Lower leg skin (tissue), 4 donors: ENCODE results near the gene ITGB3. TPM values are rescaled to one million over a fixed set of nuclear protein-coding genes. Genes with fewer than 3 reads are reported as not detected.

ENCODE experiments used
- DNase-seq, 2 donors: peaks; one replicate each; pipeline ENCODE4 v3.0.0-alpha.2; 2019; ENCODE audit warnings: low spot score in 2 of 2
- H3K4me3 ChIP-seq: fragments of 200-600 bp; sonication (generic); 2 replicates; pipeline ENCODE4 v1.5.1; 2017; ENCODE audit warnings: mild to moderate bottlenecking, low read depth; ENCODE audit not compliant: poor library complexity, severe bottlenecking
- POLR2A ChIP-seq, 2 donors: fragments of 450-650 bp; IDR thresholded peaks; one replicate each; pipeline ENCODE4 v1.6.1; 2016 to 2017; ENCODE audit warnings: antibody characterized with exemption in 2 of 2, mild to moderate bottlenecking in 1 of 2, moderate library complexity in 1 of 2
- WGBS, 2 donors: methylation state at CpG; one replicate each; pipeline ENCODE4 v1.1.5; 2018; 5-methylcytosine and 5-hydroxymethylcytosine counted together
- intact Hi-C: fragments of 100-400 bp; cut with DNase I; formaldehyde crosslinking; loops from one replicate; pipeline ENCODE4 v1.15.0; 2023; ENCODE audit warnings: low total_unique reads
- total RNA-seq, 4 donors: library from RNA; depleted of rRNA; stranded (reverse); fragments of >200 nt; gene quantifications; one replicate each; pipeline ENCODE4 v1.1.0, GENCODE V29; 2016
- TF ChIP-seq, protein P1 (sequence below), 3 donors: fragments of 450-650 bp; IDR thresholded peaks; one replicate each; pipeline ENCODE4 v1.5.1; 2016; ENCODE audit warnings: antibody characterized with exemption in 3 of 3, mild to moderate bottlenecking in 3 of 3, moderate library complexity in 2 of 3

Gene ITGB3
- total RNA-seq, 4 donors from 2014 or later = 2.2 to 3.7 (median 3.1) TPM

- TF ChIP-seq, protein P1, sequence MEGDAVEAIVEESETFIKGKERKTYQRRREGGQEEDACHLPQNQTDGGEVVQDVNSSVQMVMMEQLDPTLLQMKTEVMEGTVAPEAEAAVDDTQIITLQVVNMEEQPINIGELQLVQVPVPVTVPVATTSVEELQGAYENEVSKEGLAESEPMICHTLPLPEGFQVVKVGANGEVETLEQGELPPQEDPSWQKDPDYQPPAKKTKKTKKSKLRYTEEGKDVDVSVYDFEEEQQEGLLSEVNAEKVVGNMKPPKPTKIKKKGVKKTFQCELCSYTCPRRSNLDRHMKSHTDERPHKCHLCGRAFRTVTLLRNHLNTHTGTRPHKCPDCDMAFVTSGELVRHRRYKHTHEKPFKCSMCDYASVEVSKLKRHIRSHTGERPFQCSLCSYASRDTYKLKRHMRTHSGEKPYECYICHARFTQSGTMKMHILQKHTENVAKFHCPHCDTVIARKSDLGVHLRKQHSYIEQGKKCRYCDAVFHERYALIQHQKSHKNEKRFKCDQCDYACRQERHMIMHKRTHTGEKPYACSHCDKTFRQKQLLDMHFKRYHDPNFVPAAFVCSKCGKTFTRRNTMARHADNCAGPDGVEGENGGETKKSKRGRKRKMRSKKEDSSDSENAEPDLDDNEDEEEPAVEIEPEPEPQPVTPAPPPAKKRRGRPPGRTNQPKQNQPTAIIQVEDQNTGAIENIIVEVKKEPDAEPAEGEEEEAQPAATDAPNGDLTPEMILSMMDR (IDR thresholded peaks at IDR 0.05) = no peak
- TF ChIP-seq POLR2A (IDR thresholded peaks at IDR 0.05) = no peak
- no peak overlapping the region for H3K4me3 ChIP-seq
- DNase-seq = no peak
- intact Hi-C loops = no loop called here
Observed at GRCh38 chr17:47332287-47332686, 78.7 kb downstream of the ITGB3 start.

DNA sequence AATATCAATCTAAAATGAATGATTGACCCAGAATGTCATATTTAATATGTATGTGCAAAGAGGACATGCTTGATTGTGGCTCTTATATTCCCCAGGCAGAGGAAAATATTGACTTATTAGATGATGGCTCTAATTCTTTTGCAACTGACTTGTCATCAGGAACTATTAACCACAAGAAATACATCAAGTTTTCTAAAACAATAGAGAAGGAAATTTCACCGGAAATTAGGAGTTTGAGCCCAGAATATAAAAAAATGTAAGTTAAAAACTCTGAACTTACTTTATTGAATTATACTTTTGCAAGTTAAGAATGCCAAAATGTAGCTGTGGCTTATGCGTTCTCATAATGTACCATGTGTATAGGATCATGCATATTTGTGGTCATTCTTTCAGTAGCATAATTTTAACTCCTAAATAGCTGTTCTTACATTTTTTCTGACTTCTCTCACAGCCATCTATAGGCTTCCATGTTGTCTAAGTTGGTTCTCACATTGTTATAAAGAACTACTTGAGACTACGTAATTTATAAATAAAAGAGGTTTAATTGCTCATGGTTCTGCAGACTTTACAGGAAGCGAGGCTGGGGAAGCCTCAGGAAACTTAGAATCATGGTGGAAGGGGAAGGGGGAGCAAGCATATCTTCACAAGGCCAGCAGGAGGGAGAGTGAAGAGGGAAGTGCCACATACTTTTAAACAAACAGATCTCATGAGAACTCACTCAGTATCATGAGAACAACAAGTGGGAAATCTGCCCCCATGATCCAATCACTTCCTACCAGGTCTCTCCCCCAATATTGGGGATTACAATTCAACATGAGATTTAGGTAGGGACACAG lies 81.7 kb downstream of the ITGB3 start:
- TF ChIP-seq POLR2A (IDR thresholded peaks at IDR 0.05) = no peak
- intact Hi-C loops = no loop called here
- no peak overlapping the region for H3K4me3 ChIP-seq
- no peak for DNase-seq
- WGBS, 2 donors = 78 to 80% methylated on average over 4 of the region's 4 CpGs

DNA sequence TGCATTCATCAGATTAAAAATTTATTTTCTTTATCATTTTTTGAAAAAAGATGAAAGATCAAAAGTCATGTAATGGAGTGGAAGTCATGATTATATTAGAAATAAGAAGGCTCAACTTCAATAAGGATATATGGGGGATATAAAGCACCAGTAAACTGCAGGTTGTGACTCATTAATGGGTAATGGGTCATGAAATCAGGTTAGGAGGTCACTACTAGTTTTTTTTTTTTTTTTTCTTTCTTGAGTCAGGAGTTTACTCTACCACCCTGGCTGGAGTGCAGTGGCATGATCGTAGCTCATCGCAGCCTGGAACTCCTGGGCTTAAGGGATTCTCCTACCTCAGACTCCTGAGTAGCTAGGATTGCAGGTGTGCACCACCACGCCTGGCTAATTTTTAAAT lies 84.4 kb downstream of the ITGB3 start:
- no peak for DNase-seq
- intact Hi-C loops = no loop called here
- TF ChIP-seq, protein P1 (IDR thresholded peaks at IDR 0.05) = no peak
- no peak for TF ChIP-seq POLR2A (IDR thresholded peaks at IDR 0.05)
- WGBS, 2 donors = 92 to 100% methylated on average over 3 of the region's 3 CpGs
- H3K4me3 ChIP-seq = no peak overlapping the region

DNA sequence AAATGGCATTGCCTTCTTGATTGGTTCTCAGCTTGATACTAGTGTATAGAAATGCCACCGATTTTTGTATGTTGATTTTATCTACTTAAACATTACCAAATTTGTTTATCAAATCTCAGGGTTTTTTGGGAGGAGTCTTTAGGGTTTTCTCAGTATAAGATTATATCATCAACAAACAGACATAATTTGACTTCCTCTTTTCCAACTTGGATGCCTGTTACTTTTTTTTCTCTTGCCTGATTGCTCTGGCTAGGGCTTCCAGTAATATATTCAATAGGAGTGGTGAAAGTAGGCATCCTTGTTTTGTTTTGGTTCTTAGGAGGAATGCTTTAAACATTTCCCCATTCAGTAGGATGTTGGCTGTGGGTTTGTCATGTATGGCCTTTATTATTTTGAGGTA lies 99.2 kb downstream of the ITGB3 start:
- no peak overlapping the region for H3K4me3 ChIP-seq
- TF ChIP-seq, protein P1 (IDR thresholded peaks at IDR 0.05) = no peak
- no peak for TF ChIP-seq POLR2A (IDR thresholded peaks at IDR 0.05)
- DNase-seq = no peak
- WGBS, 2 donors = 77 to 85% methylated on average over 1 of the region's 1 CpG
- intact Hi-C loops = no loop called here

- no peak for DNase-seq
- 66 to 74% methylated on average over 1 of the region's 1 CpG for WGBS, 2 donors
- no peak overlapping the region for H3K4me3 ChIP-seq
- intact Hi-C loops = no loop called here
- TF ChIP-seq, protein P1 (IDR thresholded peaks at IDR 0.05) = no peak
- TF ChIP-seq POLR2A (IDR thresholded peaks at IDR 0.05) = no peak
Observed at GRCh38 chr17:47358652-47359051, 105.0 kb downstream of the ITGB3 start.

Other genes starting within 250 kb of the ITGB3 start
- gene CDC27, start 64.5 kb upstream of the ITGB3 start, total RNA-seq = 10 to 100 TPM; 27.5 to 40.6 (median 31.0) TPM
- under 1 TPM in 1 of 4 donors, not detected in 3; 0.49 TPM for gene MYL4, start 44.5 kb upstream of the ITGB3 start, total RNA-seq
- 1 to 10 TPM; 1.2 to 4.5 (median 2.8) TPM for gene EFCAB13, start 70.1 kb downstream of the ITGB3 start, total RNA-seq